HG03139 (cell line): ENCODE measurements around the gene PFN1.
A peak's percentile ranks its signal among the peaks of the same experiment; 100 is the strongest.

ENCODE experiments used
- ATAC-seq: cut with Tn5 transposase; IDR thresholded peaks from one replicate; pipeline ENCODE4 v1.9.1; 2021; ENCODE audit not compliant: unreplicated experiment

PFN1 gene

DNA sequence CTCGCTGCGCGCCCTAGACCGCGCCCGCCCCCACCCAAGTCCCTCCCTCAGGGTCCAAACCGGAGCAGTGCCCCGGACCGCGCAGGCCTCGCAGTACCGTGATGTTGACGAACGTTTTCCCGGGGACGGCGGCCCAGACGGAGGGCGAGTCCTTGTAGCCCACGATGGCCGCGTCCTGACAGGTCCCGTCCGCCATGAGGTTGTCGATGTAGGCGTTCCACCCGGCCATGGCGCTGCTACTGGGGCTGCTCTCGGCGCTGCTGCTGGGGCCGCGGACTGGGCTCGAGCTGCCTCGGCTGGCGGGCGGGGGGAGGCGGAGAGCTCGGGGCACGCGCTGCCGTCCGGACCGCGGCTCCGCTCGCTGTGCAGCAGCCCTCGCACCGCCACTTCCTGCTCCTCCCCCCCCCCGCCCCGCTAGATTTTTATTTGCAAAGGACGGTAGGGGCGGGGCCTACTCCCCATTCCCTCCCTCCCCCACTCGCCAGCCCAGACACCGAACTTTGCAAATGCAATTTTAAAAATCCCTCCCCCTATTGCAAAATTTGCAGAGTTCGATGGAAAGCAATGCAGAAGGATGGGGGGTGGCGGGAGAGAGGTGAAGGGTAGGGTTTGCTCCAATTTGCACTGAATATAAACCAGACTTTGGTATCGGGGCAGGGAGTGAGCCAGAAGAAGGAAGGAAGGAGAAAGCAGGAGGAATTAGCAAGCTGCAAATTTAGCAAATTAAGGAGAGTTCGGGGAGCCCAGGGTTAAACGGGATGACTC, at the start of gene PFN1:
PFN1 (minus strand) TSS at position 365 of the 765 bp plus-strand sequence; CDS start at position 229, 136 bp downstream.
- ATAC-seq = no peak

DNA sequence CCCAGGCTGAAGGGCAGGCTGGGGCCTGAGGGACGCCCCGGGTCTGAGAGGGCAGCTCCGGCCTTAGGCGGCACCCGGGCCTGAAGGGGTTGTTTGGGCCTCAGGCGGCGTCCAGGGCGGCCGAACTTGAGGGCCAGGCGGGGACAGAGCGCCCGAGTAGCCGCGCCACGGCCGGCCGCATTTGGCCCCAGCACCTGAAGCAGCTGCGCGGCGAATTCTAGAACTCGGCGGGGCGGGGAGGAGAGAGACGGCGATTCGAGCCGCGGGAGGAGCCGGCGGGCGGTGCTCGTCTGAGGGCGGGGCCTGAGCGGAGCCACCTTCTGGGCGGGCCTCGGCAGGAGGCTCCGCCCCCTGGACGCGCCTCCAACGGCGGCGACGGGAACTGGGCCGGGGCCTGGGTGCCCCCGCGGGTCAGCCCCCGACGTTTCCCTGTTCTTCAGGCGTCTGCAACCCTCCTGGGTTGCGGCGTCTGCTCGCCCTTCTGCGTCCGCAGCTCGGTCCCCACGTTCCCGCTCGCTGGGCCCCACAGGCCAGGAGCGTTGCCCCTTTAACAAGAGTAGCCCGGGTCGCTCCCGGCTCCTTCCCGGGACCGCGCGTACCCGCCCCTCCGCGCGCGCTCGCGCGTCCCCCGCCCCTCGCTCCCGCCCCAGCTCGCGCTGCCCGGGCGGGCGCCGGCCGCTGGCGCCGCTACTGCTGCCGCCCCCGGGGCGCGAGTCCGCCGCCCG, 49.1 kb upstream of the PFN1 start, which contains the start of the genes INCA1 and KIF1C:
INCA1 (minus strand) TSS at position 221 of the 725 bp plus-strand sequence. CDS start 3,085 bp downstream, outside the sequence.
KIF1C (plus strand) TSS at position 649 of the 725 bp plus-strand sequence. CDS start 2,297 bp downstream, outside the sequence.
- ATAC-seq = peak; percentile 71

DNA sequence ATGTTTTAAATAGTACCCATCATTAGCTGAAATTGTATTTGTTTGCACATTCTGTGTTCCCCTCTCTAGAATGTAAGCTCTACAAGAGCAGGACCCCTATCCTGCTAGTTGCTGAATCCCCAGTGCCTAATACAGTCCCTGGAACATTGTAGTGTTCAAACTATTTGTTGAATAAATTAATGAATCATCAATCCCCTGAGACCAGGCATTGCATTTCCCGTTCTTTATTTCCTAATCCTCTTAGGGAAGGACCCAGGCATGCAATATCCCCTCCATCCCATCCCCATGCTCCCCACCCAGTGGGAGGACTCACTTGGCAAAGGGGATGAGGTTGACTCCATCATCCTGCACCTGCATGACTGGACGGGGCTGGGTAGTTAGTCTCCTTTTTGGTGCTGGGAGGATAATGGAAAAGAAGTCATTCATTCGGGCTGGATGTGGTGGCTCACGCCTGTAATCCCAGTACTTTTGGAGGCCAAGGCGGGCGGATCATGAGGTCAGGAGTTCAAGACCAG, 45.8 kb upstream of the PFN1 start:
- no peak for ATAC-seq

DNA sequence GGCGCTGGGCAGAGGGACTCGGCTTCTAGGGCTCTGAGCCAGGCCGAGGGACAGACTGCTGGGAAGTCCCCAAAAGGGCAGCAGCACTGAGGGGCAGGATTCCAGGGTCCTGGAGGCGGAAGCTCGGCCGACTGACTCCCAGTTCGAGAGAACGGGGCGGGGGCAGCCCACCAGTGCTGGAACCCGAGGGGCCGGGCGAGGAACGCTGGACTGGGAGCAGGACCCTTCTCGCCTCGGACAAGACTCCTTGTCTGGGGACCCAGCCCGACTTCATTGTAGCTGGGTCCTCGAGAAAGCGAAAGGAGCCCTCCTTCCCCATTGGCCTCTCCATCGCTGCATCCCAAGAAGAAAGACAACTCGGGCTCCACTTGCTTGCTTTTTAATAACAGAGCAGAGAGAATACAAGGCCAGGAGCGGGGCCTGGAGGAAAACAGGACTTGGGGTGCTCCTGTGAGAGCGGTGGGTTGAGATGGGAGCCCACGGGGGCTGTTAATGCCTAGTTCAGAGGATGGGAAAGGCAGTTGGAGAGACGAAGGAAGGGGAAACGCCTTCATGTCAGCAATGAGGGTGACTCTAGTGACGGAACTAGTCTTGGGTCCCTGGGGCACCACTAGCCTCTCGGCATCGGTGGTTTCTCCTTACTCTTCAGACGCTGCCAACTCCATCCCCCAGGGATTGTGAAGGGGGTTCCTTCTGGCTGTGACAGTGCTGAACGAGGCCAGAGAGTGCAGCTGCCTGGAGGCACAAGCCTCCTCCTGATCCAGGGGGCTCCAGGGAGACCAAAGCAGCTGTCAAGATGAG, 39.6 kb upstream of the PFN1 start:
- ATAC-seq = no peak

DNA sequence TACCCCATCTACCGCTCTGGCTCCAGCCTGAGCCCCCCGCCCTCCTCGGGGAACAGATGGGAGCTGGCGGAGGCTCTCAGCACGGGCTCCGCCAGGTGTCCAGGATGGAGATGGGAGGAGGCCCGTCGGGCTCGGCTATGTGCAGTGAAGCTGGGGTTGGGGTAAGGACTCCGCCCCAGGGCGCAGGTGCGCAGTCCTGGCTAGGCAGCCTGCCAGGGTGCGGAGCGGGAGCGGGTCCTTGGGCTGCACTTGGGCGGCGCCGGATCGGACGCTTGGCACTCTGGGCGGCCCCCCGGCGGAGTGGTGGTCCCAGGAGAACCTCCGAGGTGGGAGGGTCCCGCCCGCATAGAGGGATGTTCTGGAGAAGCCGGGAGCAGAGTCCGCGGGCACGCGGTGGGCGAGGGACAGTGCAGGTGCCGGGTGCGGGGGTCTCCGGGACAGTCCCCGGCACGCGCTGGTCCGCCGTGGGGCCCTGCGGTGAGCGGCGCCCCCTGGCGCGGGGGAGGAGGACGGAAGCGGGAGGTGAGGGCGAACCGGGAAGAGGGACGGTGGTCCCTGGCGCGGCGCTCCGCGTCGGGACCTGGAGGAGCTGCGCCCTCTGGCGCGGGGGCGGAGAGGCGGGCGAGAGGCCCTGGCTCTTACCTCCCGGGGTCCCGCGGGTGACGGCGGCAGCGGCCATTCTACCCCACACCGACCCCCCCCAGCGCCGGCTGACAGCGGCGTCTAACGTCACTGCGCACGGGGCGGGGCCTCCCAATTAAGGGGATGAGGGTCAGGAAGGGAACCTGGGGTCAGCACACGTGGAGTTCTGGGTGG, 38.8 kb upstream of the PFN1 start, which contains the start of gene CAMTA2:
CAMTA2 (minus strand) TSS at position 725 of the 816 bp plus-strand sequence. CDS start 1,453 bp downstream, outside the sequence.
- ATAC-seq = peak; percentile 57

DNA sequence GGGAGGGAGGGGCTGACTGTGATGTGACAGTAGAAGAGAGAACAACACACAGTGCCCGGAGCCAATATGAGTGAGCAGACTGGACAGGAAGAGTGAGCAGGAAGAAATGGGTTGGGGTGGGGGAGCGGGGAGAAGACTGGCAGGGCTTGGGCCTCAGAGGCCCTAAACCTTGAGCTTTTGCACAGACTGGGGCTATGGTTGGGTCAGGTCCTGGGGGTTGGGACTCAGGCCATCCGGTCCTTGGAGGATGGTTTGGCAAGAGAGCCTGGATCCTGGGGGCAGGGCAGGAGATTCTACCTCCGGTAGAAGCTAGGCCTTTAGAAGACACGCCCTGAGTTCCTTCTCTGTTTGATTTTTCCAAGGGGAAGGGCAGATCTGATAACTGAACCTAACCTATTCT, 38.1 kb upstream of the PFN1 start:
- ATAC-seq = no peak

DNA sequence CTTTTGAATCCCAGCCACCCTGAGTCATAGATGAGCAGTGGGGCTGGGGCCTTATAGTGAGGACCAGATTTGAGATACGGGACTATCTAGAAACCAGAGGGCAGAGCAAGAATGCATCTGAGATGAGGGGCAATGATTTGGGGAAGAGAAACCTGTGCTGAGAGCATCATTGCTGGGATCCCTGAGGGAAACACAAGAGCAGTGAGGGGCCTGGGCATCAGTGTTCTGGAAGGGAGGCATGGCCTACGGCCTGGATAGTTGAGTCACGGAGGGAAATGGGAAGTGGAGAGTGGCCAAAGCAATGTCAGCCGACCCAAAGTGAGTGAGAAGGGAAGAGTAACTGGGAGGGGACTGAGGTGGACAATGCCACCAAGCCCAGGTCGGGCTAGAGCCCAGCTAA, 34.0 kb upstream of the PFN1 start:
- ATAC-seq = no peak

DNA sequence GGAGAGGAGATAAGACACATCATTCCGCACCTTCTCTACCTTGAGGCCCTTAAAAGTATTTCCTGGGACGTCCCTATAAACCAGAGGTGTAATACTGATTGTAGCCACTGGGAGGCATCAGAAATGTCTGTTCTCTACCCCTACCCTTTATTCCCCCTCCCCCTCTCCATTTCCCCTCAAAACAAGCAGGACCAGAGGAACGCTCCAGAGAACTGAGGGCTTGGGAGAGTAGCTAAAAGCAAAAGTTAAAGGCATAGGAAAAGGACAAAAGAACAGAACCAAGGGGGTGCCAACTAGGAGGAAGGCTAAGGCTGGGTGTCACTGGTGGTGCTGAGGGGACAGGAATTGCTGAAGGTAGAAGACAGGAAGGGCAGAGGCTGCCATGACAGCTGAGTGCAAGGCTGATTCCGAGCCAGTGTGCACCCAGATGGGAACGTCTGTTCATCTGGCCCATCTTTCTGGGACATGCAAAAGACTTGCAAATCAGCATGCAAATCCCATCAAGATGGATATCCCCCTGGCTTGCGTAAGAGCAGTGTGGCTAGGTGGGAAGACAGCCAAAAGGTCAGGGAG, 32.4 kb upstream of the PFN1 start:
- no peak for ATAC-seq

DNA sequence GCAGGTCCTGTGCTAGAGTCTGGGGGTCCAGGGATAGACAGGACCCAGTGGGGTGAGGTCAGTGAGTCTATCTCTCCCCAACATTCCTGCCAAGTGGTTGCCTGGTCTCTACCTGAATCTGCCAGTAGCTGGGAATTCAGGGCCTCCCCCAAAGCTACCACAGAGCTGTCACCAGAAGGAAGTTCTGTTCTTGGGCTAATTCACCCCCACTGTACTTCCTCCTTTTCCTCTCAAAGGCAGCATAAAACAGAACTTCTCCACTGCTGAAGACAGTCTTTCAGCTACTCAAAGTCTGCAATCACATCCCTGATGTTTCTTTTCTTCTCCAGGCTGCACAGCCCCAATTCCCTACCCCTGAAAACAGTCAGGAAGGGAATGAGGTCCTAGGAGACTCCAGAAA, 30.4 kb upstream of the PFN1 start:
- no peak for ATAC-seq

DNA sequence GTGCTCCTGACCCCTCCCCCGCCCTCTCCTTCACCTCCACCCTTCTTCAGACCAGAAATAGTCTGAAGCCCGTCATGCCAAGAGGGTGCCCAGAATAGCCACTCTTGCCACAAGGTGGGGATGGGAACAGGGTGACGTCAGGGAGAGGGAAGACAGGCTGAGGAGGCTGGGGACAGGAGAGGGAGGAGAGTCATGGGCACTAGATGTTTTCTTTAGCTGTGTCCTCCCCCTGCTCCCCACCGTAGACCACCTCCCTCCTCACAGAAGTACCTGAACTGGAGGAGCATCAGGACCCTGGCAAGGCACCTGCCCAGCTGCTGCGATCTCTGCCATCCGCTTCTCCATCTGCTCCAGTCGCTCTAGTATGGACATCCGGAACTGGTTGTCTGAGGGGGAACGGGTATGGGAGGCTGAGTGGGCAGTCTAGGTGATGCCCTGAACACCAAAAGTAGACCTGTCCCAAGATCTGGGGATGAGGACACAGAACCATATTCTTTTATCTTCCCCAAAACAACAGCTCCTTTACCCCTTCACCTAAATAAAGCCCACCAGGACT, 25.9 kb upstream of the PFN1 start:
- no peak for ATAC-seq

DNA sequence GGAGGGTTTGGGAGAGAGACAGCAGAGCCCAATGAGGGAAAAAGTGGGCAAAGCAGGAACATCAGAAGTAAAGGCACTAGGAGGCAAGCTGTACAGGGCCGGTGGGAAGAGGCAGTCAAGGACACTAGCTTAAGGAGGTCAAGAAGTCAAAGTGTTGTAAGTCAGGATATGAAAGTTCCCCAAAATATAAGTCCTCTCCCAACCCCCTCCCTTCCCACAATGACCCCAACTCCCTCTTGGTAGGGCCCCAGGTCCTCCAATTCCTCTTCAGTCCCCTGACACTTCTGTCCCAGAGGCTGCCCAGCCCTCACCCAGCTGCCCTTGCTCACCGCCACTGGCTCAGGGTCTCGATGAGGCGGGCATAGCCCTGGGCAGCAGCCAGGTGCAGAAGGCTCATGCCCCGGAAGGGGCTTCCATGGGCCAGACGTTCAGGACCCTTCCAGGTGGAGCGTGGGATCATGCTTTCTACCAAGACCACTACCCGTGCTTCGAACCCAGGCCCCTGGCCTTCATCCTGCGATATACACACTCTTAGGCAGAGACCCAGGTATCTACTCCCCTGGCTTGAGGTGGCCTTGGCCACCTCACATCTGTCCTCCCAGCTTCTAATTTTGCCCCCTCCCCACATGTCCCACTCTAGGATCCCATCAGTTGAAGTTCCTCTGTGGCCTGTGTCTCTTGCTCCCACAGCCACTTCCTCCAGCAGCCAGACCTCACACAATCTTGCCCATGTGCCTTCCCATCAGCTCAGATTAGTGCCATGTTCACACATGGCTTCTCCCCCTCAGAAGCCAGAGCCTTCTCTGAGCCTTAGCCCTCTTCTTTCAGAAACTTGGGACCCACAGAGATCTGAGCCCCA, 25.2 kb upstream of the PFN1 start:
- no peak for ATAC-seq

DNA sequence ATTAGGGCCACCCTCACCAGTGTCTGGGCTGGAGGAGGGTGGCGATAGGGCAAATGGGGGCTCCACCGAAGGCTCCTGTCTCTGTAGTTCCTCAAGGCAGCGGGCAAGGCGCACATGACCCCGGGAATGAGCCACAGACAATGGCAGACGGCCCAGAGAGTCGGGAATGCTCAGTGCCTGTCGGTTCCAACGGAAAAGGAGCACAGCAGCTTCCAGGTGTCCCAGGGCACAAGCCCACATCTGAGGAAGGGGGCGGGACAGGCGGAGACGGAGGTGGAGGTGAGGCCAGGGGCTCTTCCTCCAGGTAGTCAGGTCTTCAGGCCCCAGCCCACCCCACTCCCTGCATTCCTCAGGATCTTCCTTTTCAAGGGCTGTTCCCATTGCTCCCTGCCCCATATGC, 24.4 kb upstream of the PFN1 start:
- ATAC-seq = no peak

DNA sequence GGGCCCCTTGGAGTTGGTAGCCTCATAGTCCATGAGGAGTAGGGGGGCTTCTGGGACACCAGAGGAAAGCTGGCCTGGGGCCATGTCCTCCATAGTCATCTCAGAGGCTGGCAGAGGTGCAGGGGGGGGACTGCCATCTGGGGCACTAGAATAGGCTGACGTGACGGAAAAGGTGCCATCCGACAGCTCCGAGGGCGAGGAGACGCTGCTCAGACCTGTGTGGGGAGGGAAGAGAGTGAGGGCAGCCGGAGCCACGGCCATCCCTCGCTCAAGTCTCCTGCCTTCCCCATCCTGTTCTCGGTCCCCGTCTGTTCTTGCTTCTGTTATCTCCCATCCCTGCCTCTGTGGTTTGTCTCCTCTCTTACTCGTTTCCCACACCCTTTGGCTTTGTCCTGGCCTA, 24.0 kb upstream of the PFN1 start:
- ATAC-seq = no peak

DNA sequence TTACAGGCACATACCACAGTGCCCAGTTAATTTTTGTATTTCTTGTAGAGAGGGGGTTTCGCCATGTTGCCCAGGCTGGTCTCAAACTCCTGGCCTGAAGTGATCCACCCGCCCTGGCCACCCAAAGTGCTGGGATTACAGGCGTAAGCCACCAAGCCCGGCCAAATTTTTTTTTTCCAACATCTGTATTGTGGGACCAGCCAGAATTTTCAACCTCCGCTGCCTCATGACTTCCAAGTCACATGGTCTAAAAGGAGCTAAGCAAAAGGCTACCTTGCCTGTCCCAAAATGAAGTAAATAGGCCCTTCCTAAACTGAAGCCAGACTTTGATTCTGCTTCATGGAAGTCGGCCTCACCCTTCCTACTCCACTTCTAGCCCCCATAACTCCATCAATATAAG, 23.5 kb upstream of the PFN1 start:
- ATAC-seq = no peak

DNA sequence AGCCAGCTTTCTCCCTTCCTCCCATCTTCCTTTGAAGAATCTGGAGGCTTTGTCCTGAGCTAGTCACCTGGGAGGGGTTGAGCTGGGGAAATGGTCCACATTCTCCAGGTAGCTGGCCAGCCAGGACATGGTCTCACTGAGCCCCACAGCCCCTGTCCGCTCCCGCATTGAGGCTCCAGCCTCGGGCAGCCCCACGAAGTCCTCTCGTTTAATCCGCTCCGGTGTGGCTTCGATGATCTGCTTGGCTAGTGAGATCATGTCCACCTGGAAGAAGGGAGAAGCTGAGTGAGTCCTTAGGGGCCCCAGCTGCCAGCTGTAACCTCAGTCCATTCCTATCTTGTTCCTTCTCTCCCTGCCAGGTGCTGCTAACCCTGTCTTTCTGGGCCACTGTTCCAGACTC, 21.9 kb upstream of the PFN1 start:
- no peak for ATAC-seq

DNA sequence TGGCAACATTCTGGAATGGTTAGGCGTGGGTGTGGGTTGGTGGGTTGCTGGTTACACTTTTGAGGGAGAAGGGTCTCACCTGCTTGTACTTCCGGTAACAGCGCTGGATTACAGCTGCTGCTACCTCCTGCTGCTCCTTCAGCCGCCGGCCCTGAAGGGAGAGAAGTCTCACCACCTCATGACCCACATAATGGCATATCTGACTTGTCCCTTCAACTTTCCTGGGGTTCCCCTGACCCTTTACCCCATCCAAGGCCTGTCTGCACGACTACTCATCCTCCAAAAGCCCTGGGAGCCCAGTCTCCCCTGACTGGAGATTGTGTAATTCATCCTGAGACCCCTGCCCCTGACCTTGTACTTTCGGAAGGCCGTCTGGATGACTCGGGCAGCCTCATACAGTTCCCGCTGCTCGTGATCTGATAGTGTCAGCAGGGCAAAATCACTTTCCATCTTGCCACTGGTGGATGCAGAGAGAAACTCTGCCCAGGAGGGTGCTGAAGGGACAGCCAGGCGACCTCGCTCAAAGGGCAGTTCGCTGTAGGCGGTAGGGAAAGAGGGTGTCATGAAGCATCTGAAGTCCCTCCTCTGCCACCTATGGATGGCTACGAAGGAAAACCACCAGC, 21.3 kb upstream of the PFN1 start:
- ATAC-seq = no peak

DNA sequence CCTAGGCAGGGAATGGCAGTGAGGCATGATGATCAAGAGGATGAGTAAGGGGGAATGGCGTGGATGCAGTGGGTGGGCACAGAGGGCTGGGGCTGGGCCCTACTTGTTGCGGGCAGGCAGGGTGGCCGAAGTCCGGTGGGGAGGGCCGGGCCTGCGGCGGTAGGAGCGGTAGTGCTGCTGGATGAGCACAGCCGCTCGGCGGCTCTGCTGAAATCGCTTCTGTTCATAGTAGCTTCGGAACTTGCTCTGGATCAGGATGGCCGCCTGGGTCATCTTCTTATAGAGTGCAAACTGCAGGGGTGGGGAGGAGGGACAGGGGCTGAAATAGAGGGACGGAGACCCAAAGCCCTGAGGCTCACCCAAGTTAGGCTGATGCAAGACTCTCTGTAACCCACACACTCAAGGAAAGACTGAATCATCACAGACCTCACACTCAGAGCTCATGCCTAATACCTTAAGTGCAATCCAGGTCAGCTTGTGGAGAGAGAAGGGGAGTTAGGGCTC, 20.8 kb upstream of the PFN1 start:
- no peak for ATAC-seq

DNA sequence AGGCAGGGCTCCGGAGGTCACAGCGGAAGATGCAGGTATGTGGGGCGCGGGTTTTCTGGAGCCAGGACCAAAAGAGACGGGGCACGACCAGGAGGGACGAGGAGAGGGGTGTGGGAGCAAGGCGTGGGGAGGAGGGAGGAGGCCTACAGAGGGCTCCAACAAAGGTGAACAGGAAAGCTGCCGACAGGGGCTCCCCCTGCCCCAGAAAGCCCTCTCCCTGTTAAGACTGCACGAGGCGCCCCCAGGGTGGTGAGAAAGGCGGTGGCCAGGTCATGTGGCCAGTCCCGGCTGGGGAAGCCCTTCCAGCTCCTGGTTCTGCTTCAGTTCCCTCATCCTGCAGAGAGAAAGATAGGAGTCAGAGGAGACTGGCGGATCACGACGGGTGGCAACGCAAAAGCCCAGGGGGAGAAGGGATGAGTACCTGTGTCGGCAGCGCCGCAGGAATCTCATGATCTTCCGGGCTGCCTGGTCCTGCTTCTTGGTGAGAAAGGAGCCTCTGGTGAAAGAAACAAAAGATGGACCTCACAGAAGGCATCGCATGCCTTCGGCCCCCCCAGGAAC, 20.2 kb upstream of the PFN1 start:
- no peak for ATAC-seq
